GM21367 (cell line): Measurements from ENCODE around the gene GPATCH4.
A peak's percentile ranks its signal among the peaks of the same experiment; 100 is the strongest.
"Not testable (repeated sequence)": the region's sequence is repeated elsewhere in the genome, so short reads cannot be mapped to it uniquely, and the experiment has no call there.

ENCODE experiments used
- ATAC-seq: cut with Tn5 transposase; IDR thresholded peaks from one replicate; pipeline ENCODE4 v1.9.1; 2021; ENCODE audit not compliant: unreplicated experiment

Gene GPATCH4

GRCh38 chr1:156598731-156599432 is 2.4 kb downstream of the GPATCH4 start:
- no peak for ATAC-seq

- no peak for ATAC-seq
These were observed 3.2 kb downstream of the GPATCH4 start for GRCh38 chr1:156598125-156598524.

- no peak for ATAC-seq
These were observed 4.9 kb downstream of the GPATCH4 start for GRCh38 chr1:156596426-156596825.

- ATAC-seq: no peak
These were observed 6.3 kb downstream of the GPATCH4 start for GRCh38 chr1:156595016-156595415.

- ATAC-seq: no peak
These were observed 7.1 kb downstream of the GPATCH4 start for GRCh38 chr1:156594190-156594589.

GRCh38 chr1:156593661-156593989 is 7.7 kb downstream of the GPATCH4 start:
- no peak for ATAC-seq

- no peak for ATAC-seq
These were observed 8.2 kb downstream of the GPATCH4 start for GRCh38 chr1:156592910-156593660.

- no peak for ATAC-seq
These were observed 8.9 kb downstream of the GPATCH4 start for GRCh38 chr1:156592158-156592909.

- ATAC-seq: peak; percentile 86
These were observed 9.7 kb downstream of the GPATCH4 start, which contains the start of gene NAXE for GRCh38 chr1:156591432-156592157. TSS of gene NAXE (plus strand) at chr1:156591776. CDS start at chr1:156591805, 29 bp downstream.

- no peak for ATAC-seq
These were observed 10.2 kb downstream of the GPATCH4 start for GRCh38 chr1:156591181-156591431.

- no peak for ATAC-seq
These were observed 10.7 kb downstream of the GPATCH4 start for GRCh38 chr1:156590326-156591180.

GRCh38 chr1:156589546-156589945 is 11.7 kb downstream of the GPATCH4 start:
- no peak for ATAC-seq

- ATAC-seq: not testable (repeated sequence)
These were observed 13.4 kb downstream of the GPATCH4 start for GRCh38 chr1:156587927-156588326.

GRCh38 chr1:156586892-156587477 is 14.3 kb downstream of the GPATCH4 start:
- ATAC-seq: no peak

- no peak for ATAC-seq
These were observed 15.0 kb downstream of the GPATCH4 start for GRCh38 chr1:156586323-156586722.

- ATAC-seq: no peak
These were observed 16.5 kb downstream of the GPATCH4 start for GRCh38 chr1:156584813-156585212.

- no peak for ATAC-seq
These were observed 17.3 kb downstream of the GPATCH4 start for GRCh38 chr1:156583821-156584622.

GRCh38 chr1:156582388-156583017 is 18.8 kb downstream of the GPATCH4 start:
- no peak for ATAC-seq
